ENCODE measurements around the gene ALDH1A2.

DNA sequence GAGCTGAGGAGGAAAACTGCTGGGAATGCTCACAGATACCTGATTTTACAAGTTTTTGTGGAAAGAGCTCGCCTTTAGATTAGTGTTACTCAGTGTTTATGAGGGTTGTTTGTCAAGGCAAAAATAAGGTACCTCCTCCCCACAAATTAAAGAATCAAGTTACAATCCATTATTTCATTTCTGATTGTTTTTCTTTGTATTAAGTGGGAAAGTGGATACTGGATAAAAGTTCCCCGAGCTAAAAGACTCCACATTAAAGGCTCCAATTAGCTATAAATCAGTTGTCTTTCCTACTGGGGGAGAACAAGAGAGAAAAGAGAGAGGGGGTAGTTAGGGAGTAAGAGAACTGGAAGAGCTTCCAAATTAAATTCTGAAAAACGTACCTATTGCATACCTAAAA, 1.9 kb downstream of the ALDH1A2 start:
- TF ChIP-seq, protein P1, sequence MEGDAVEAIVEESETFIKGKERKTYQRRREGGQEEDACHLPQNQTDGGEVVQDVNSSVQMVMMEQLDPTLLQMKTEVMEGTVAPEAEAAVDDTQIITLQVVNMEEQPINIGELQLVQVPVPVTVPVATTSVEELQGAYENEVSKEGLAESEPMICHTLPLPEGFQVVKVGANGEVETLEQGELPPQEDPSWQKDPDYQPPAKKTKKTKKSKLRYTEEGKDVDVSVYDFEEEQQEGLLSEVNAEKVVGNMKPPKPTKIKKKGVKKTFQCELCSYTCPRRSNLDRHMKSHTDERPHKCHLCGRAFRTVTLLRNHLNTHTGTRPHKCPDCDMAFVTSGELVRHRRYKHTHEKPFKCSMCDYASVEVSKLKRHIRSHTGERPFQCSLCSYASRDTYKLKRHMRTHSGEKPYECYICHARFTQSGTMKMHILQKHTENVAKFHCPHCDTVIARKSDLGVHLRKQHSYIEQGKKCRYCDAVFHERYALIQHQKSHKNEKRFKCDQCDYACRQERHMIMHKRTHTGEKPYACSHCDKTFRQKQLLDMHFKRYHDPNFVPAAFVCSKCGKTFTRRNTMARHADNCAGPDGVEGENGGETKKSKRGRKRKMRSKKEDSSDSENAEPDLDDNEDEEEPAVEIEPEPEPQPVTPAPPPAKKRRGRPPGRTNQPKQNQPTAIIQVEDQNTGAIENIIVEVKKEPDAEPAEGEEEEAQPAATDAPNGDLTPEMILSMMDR (IDR thresholded peaks at IDR 0.05): no peak
- TF ChIP-seq EZH2 (IDR thresholded peaks at IDR 0.05): no peak
